Gastrocnemius medialis (tissue), 4 donors: ENCODE data around the gene HSH2D.

Experiments
- CTCF ChIP-seq, 5 experiments: fragments of 450-650 bp in 3 of 5; fragments of 200-600 bp in 2 of 5; sonication (generic) in 2 of 5; IDR thresholded peaks in 4 of 5; conservative IDR thresholded peaks in 1 of 5; 1 replicate in 4 of 5; 2 replicates in 1 of 5; pipeline ENCODE4 v1.5.1; 2016 to 2019; ENCODE audit warnings: antibody characterized with exemption in 5 of 5, mild to moderate bottlenecking in 3 of 5, moderate library complexity in 3 of 5
- POLR2A ChIP-seq, 2 donors: fragments of 450-650 bp; IDR thresholded peaks; one replicate each; pipeline ENCODE4 v1.6.1; 2017; ENCODE audit warnings: antibody characterized with exemption in 2 of 2, mild to moderate bottlenecking in 2 of 2, moderate library complexity in 2 of 2

- TF ChIP-seq POLR2A (IDR thresholded peaks at IDR 0.05) = peak; percentile 74 to 84
- TF ChIP-seq CTCF (IDR thresholded peaks at IDR 0.05 in 4 of 5, conservative IDR thresholded peaks at IDR 0.05 in 1 of 5) = peak in 3 of 5 experiments; percentile 23 to 52 (median 49)
Measured at GRCh38 chr19:16185123-16185767, 41.8 kb downstream of the HSH2D start, which contains the start of gene FAM32A.
